Measurements from ENCODE around the gene SHISA8.

DNA sequence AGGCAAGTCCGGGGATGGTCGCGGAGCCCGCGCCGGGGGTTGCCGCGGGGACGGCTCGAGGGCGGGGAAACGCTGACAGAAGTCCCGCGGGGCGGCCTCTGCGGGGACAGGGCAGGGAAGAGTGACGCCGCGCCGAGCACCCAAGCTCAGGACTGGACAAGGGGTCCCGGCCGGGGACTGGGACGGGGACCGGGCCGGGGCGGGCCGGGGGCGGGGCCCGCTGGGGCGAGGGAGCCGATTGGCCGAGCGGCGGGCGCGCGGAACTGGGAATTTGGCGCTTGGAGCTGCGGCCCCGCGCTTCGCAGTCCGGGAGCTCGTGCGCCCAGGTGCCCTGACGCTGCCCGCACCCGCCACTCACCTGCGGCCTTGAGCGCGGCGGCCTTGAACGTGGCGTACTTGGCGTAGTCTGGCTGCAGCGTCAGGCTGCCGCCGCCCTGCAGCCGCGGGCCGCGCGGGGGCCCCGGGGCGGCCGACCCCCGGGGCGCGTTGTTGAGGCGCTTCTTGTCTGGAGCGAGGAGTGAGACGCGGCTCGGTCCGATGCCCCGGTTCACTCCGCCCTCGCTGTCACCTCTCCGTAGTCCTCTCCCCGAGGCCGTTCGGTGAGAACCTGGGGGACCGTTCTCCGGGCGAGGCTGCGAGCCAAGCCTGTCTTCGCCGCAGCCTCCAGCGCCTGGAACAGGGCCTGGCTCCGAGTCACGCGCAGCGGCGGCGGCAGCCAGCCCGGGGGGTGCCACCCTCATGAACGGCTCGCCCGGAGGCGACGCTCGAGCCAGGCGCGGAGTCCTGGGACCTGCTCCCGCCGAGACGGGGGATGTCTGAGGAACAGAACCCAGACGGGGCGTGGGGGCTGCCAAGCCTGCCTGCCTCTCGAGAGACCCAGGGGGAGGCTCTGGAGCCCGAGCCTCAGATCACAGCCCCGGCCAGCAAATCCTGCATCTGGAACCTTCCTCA, 4.5 kb downstream of the SHISA8 start:
- TF ChIP-seq, protein P1, sequence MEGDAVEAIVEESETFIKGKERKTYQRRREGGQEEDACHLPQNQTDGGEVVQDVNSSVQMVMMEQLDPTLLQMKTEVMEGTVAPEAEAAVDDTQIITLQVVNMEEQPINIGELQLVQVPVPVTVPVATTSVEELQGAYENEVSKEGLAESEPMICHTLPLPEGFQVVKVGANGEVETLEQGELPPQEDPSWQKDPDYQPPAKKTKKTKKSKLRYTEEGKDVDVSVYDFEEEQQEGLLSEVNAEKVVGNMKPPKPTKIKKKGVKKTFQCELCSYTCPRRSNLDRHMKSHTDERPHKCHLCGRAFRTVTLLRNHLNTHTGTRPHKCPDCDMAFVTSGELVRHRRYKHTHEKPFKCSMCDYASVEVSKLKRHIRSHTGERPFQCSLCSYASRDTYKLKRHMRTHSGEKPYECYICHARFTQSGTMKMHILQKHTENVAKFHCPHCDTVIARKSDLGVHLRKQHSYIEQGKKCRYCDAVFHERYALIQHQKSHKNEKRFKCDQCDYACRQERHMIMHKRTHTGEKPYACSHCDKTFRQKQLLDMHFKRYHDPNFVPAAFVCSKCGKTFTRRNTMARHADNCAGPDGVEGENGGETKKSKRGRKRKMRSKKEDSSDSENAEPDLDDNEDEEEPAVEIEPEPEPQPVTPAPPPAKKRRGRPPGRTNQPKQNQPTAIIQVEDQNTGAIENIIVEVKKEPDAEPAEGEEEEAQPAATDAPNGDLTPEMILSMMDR (IDR thresholded peaks at IDR 0.05; ENCODE audit: insufficient read depth, low read length, poor library complexity, severe bottlenecking) = no peak
- TF ChIP-seq EZH2phosphoT487 (conservative IDR thresholded peaks at IDR 0.05; ENCODE audit: low read length) = 0 out of 2 replicates have a peak, but pooled peaks have one; percentile 86

Data from SU-DHL-6 (cell line).